H1 (cell line): Measurements from ENCODE around the gene PTPRE. TPM values are rescaled to one million over a fixed set of nuclear protein-coding genes. Genes with fewer than 3 reads are reported as not detected.

ENCODE experiments used
- HDAC6 ChIP-seq: IDR thresholded peaks from one replicate; pipeline ENCODE4 v1.7.1; 2012; ENCODE audit warnings: low read depth, mild to moderate bottlenecking, inconsistent platforms, low read length, moderate library complexity
- polyA plus RNA-seq, 7 experiments: library from polyadenylated mRNA; depleted of rRNA in 3 of 7; stranded (reverse) in 5 of 7; unstranded in 2 of 7; fragments of >200 nt in 5 of 7; fragments of 200-250 nt in 2 of 7; gene quantifications; 1 replicate in 5 of 7; 2 replicates in 1 of 7; 4 replicates in 1 of 7; pipeline versions ENCODE4 v1.2.1 to v1.2.3, GENCODE V29; 2011 to 2013; ENCODE audit warnings: missing spikeins in 2 of 7, mixed read lengths in 2 of 7
- total RNA-seq: library from RNA; stranded (reverse); fragmentation: NEBNext Ultra II Directional; extraction: Animal tissue kit (Norgen Biotek cat#: 25700); gene quantifications from 2 replicates; pipeline ENCODE4 v1.2.1, GENCODE V29; 2021

Gene PTPRE
- total and polyA plus RNA-seq, 2 of the 8 experiments (the other 6 are each of a cell fraction or from before 2014, with no cell fraction given), result 0.33 to 0.54 TPM

DNA sequence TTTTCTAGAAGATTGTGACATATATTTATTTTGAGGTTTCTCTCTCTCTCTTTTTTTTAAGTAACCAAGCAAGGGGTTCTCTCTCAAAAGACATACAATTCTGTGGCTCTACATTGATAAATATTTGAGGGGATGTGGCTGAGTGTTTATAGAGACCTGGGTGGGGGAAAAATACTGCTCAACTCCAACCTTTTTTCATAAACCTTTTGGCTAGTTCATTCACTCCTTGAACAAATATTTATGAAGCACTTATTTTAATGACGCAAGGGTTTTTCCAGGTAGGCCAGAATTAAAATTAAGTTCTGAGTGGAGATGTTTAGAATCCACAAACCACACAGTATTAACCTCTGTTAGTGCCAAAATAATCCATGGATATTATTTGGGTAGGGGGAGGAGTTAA, 100.2 kb downstream of the PTPRE start (continued):
- TF ChIP-seq HDAC6, result no peak
